Fibroblast of mammary gland (primary cell): ENCODE measurements around the gene SNCAIP.

Experiments used
- DNase-seq: peaks from one replicate; pipeline ENCODE4 v3.0.0-alpha.2; 2010; ENCODE audit warnings: low read depth
- H3K4me3 ChIP-seq: 2 replicates; pipeline ENCODE4 v1.5.1; 2011; ENCODE audit warnings: low read depth, mild to moderate bottlenecking, low read length, moderate library complexity; ENCODE audit not compliant: control insufficient read depth
- CTCF ChIP-seq: conservative IDR thresholded peaks from 2 replicates; pipeline ENCODE4 v1.5.1; 2011; ENCODE audit warnings: low read depth, low read length, inconsistent platforms; ENCODE audit not compliant: control insufficient read depth, insufficient read depth

SNCAIP gene

GRCh38 chr5:122415030-122415800 lies 103.2 kb downstream of the SNCAIP start:
- TF ChIP-seq CTCF = peak; percentile 75
- peak; percentile 70 for DNase-seq
- no peak overlapping the region for H3K4me3 ChIP-seq

GRCh38 chr5:122415801-122416120 lies 103.7 kb downstream of the SNCAIP start:
- no peak for TF ChIP-seq CTCF
- no peak for DNase-seq
- no peak overlapping the region for H3K4me3 ChIP-seq

GRCh38 chr5:122419142-122419894 lies 107.3 kb downstream of the SNCAIP start:
- H3K4me3 ChIP-seq = no peak overlapping the region
- no peak for TF ChIP-seq CTCF
- no peak for DNase-seq

GRCh38 chr5:122420091-122420490 lies 108.1 kb downstream of the SNCAIP start:
- H3K4me3 ChIP-seq = no peak overlapping the region
- DNase-seq = peak; percentile 37
- TF ChIP-seq CTCF = no peak

- DNase-seq = no peak
- no peak overlapping the region for H3K4me3 ChIP-seq
- no peak for TF ChIP-seq CTCF
These were observed 108.7 kb downstream of the SNCAIP start for GRCh38 chr5:122420537-122421236.

GRCh38 chr5:122421374-122422079 lies 109.5 kb downstream of the SNCAIP start:
- DNase-seq = no peak
- no peak overlapping the region for H3K4me3 ChIP-seq
- no peak for TF ChIP-seq CTCF
